ENCODE results near the gene BARX1. TPM values are rescaled to one million over a fixed set of nuclear protein-coding genes. Genes with fewer than 3 reads are reported as not detected.
"Not testable (repeated sequence)": the region's sequence is repeated elsewhere in the genome, so short reads cannot be mapped to it uniquely, and the experiment has no call there.

Gene BARX1
- total and polyA plus RNA-seq, 10 of the 15 experiments (the other 5 are each of a cell fraction or from before 2014, with no cell fraction given): not detected

GRCh38 chr9:93940951-93941350 lies 14.2 kb downstream of the BARX1 start:
- POLR2A ChIA-PET: no interaction called here
- FAIRE-seq: no peak
- RAD21 ChIA-PET (ENCODE audit: unreplicated experiment): no interaction called here
- CTCF ChIA-PET: no interaction called here
- SMC1A ChIA-PET (ENCODE audit: uncharacterized antibody, unreplicated experiment): no interaction called here
- H4K20me1 ChIP-seq (ENCODE audit: control insufficient read depth, insufficient read depth): no peaks in the 10 kb centered on the region
- H3K36me3 ChIP-seq (ENCODE audit: control insufficient read depth in 2 of 2, insufficient read depth in 2 of 2, low read length in 1 of 2): no peaks in the 10 kb centered on the region
- no peaks in the 10 kb centered on the region for H3K9me3 ChIP-seq (replicated peaks; ENCODE audit: control insufficient read depth, insufficient read depth, low read length)
- peaks cover 3% of the 10 kb centered on the region in 2 experiments for H3K27me3 ChIP-seq (replicated peaks in 1 of 2; ENCODE audit: control insufficient read depth in 2 of 2, insufficient read depth in 2 of 2, low read length in 1 of 2)
- BruUV-seq (replicated peaks): no TSS peak
- no peaks in the 10 kb centered on the region for H3K79me2 ChIP-seq (ENCODE audit: control insufficient read depth, insufficient read depth, low read length)
- TF ChIP-seq YBX1 (IDR thresholded peaks at IDR 0.05): no peak
- TF ChIP-seq ATF7 (IDR thresholded peaks at IDR 0.05; ENCODE audit: low read depth): no peak
- TF ChIP-seq ETV6 (conservative IDR thresholded peaks at IDR 0.05 in 1 of 2, IDR thresholded peaks at IDR 0.05 in 1 of 2; ENCODE audit: borderline replicate concordance in 1 of 2, low read depth in 1 of 2): no peak
- no peak for TF ChIP-seq ZBTB4 (CRISPR knock-in tag; IDR thresholded peaks at IDR 0.05)
- TF ChIP-seq SREBF2 (IDR thresholded peaks at IDR 0.05; ENCODE audit: low read length): no peak
- TF ChIP-seq RCOR1 (conservative IDR thresholded peaks at IDR 0.05; ENCODE audit: low read depth, low read length): no peak
- H3K4me3 ChIP-seq: no peak overlapping the region
- no peak for ATAC-seq
- no peak overlapping the region for H3K9ac ChIP-seq (ENCODE audit: control insufficient read depth, insufficient read depth, low read length)
- H3K4me2 ChIP-seq (ENCODE audit: control insufficient read depth, insufficient read depth): no peak overlapping the region
- in situ Hi-C loops (cut with MboI): no loop called here
- WGBS (ENCODE audit: insufficient coverage, insufficient replicate concordance, low lambda C conversion rate, missing lambda C conversion rate): 42% methylated on average over 8 of the region's 8 CpGs
- no peaks in the 10 kb centered on the region for H3K4me1 ChIP-seq (ENCODE audit: control insufficient read depth, insufficient read depth, low read length)
- no peak overlapping the region for H3K27ac ChIP-seq (ENCODE audit: control insufficient read depth, insufficient read depth)
- no peak for DNase-seq (ENCODE audit: low read depth, low spot score)
- H2AFZ ChIP-seq (ENCODE audit: control insufficient read depth, low read depth, low read length): no peak overlapping the region
- intact Hi-C loops (cut with micrococcal nuclease; ENCODE audit: unreplicated experiment): no loop called here

- H3K9ac ChIP-seq (ENCODE audit: control insufficient read depth, insufficient read depth, low read length); BruUV-seq (replicated peaks); H4K20me1 ChIP-seq (ENCODE audit: control insufficient read depth, insufficient read depth); ATAC-seq; H3K4me1 ChIP-seq (ENCODE audit: control insufficient read depth, insufficient read depth, low read length); intact Hi-C loops (cut with micrococcal nuclease; ENCODE audit: unreplicated experiment); H3K27me3 ChIP-seq (replicated peaks in 1 of 2; ENCODE audit: control insufficient read depth in 2 of 2, insufficient read depth in 2 of 2, low read length in 1 of 2); H3K9me3 ChIP-seq (replicated peaks; ENCODE audit: control insufficient read depth, insufficient read depth, low read length); H3K4me2 ChIP-seq (ENCODE audit: control insufficient read depth, insufficient read depth); H2AFZ ChIP-seq (ENCODE audit: control insufficient read depth, low read depth, low read length); POLR2A ChIA-PET; H3K4me3 ChIP-seq; H3K36me3 ChIP-seq (ENCODE audit: control insufficient read depth in 2 of 2, insufficient read depth in 2 of 2, low read length in 1 of 2); SMC1A ChIA-PET (ENCODE audit: uncharacterized antibody, unreplicated experiment); in situ Hi-C loops (cut with MboI); H3K79me2 ChIP-seq (ENCODE audit: control insufficient read depth, insufficient read depth, low read length); DNase-seq (ENCODE audit: low read depth, low spot score); RAD21 ChIA-PET (ENCODE audit: unreplicated experiment); FAIRE-seq; H3K27ac ChIP-seq (ENCODE audit: control insufficient read depth, insufficient read depth): not testable (repeated sequence)
- CTCF ChIA-PET: interaction anchor here (0.7 kb wide), 1 partner anchor 144 kb away, joined by 3 read pairs; no protein-coding TSS in a partner anchor
- 29% methylated on average over 7 of the region's 7 CpGs for WGBS (ENCODE audit: insufficient coverage, insufficient replicate concordance, low lambda C conversion rate, missing lambda C conversion rate)
Measured at GRCh38 chr9:93939589-93939988, 15.6 kb downstream of the BARX1 start.
